Measurements from ENCODE around the gene FRMD4A. TPM values are rescaled to one million over a fixed set of nuclear protein-coding genes. Genes with fewer than 3 reads are reported as not detected.

FRMD4A gene
- total RNA-seq, 2 donors from 2014 or later, result 22.3 to 22.4 TPM

- H3K9ac ChIP-seq (ENCODE audit: extremely low read depth, low read length, poor library complexity, severe bottlenecking), result no peak overlapping the region
- Mint-ChIP-seq H3K9me3 (no peaks in the 10 kb centered on the region), H3K4me3 (no peak overlapping the region), H3K4me1 (no peaks in the 10 kb centered on the region), H3K27me3 (ENCODE audit: insufficient read depth) (no peaks in the 10 kb centered on the region), H3K27ac (no peak overlapping the region), H3K36me3 (ENCODE audit: low read depth) (no peaks in the 10 kb centered on the region)
- H3K9me3 ChIP-seq (ENCODE audit: control insufficient read depth, low read length), result no peaks in the 10 kb centered on the region
- DNase-seq, result no peak
- H3K36me3 ChIP-seq (ENCODE audit: control insufficient read depth, insufficient read depth, low read length), result no peaks in the 10 kb centered on the region
- no peak for TF ChIP-seq CTCF (conservative IDR thresholded peaks at IDR 0.05)
- H3K4me1 ChIP-seq (ENCODE audit: control insufficient read depth, insufficient read depth, low read length), result no peaks in the 10 kb centered on the region
- no peak overlapping the region for H3K27ac ChIP-seq (ENCODE audit: low read depth, low read length)
- no peaks in the 10 kb centered on the region for H3K27me3 ChIP-seq (ENCODE audit: control insufficient read depth, insufficient read depth, low read length, poor library complexity, severe bottlenecking)
- 94 to 98% methylated on average over 6 to 7 of the region's 7 CpGs for WGBS, 2 experiments (ENCODE audit: insufficient coverage in 1 of 2, insufficient read length in 1 of 2)
- no peak overlapping the region for H3K4me3 ChIP-seq (ENCODE audit: low read length)
Measured at GRCh38 chr10:13743963-13744362, 586.8 kb downstream of the FRMD4A start.

DNA sequence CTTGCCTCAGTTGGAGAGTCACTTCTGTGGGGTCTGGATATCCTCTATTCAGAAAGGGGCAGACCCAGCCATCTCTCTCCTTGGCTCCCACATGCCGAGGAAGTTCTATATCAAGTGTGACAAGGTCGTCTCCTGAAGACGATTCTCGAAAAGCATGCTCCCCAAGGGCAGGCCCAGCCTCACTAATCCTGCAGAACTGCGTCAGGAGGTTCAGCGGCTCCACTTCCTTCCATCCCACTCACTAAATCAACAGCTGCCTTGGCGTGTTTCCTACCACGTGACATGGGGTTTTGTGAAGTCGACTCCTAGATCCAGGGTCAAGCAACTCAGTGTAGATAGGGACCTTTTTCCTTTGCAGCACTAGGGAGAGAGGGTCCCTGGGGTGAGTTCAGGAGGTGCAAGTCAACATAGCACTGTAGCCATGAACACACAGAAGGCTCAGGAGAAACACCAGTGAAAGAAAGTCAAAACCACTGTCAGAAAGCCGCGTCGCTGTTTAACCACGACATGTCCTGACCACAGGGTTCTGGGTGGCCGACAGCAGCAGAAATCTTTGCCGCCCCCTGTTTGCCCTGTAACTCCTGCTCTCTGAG is 587.5 kb downstream of the FRMD4A start:
- H3K27me3 Mint-ChIP-seq (ENCODE audit: insufficient read depth), result no peaks in the 10 kb centered on the region
- Histone ChIP-seq H3K9me3 (ENCODE audit: control insufficient read depth, low read length) (no peaks in the 10 kb centered on the region), H3K4me1 (ENCODE audit: control insufficient read depth, insufficient read depth, low read length) (no peaks in the 10 kb centered on the region), H3K27me3 (ENCODE audit: control insufficient read depth, insufficient read depth, low read length, poor library complexity, severe bottlenecking) (no peaks in the 10 kb centered on the region), H3K27ac (ENCODE audit: low read depth, low read length) (no peak overlapping the region), H3K9ac (ENCODE audit: extremely low read depth, low read length, poor library complexity, severe bottlenecking) (no peak overlapping the region), H3K4me3 (ENCODE audit: low read length) (no peak overlapping the region), H3K36me3 (ENCODE audit: control insufficient read depth, insufficient read depth, low read length) (no peaks in the 10 kb centered on the region)
- H3K27ac Mint-ChIP-seq, result no peak overlapping the region
- H3K36me3 Mint-ChIP-seq (ENCODE audit: low read depth), result no peaks in the 10 kb centered on the region
- no peak for DNase-seq
- H3K4me1 Mint-ChIP-seq, result no peaks in the 10 kb centered on the region
- no peaks in the 10 kb centered on the region for H3K9me3 Mint-ChIP-seq
- 89 to 97% methylated on average over 6 to 15 of the region's 15 CpGs for WGBS, 2 experiments (ENCODE audit: insufficient coverage in 1 of 2, insufficient read length in 1 of 2)
- no peak for TF ChIP-seq CTCF (conservative IDR thresholded peaks at IDR 0.05)
- H3K4me3 Mint-ChIP-seq, result no peak overlapping the region

- no peak for DNase-seq
- Histone ChIP-seq H3K27me3 (ENCODE audit: control insufficient read depth, insufficient read depth, low read length, poor library complexity, severe bottlenecking) (no peaks in the 10 kb centered on the region), H3K9ac (ENCODE audit: extremely low read depth, low read length, poor library complexity, severe bottlenecking) (no peak overlapping the region), H3K4me3 (ENCODE audit: low read length) (no peak overlapping the region), H3K4me1 (ENCODE audit: control insufficient read depth, insufficient read depth, low read length) (no peaks in the 10 kb centered on the region), H3K27ac (ENCODE audit: low read depth, low read length) (no peak overlapping the region), H3K36me3 (ENCODE audit: control insufficient read depth, insufficient read depth, low read length) (no peaks in the 10 kb centered on the region), H3K9me3 (ENCODE audit: control insufficient read depth, low read length) (no peaks in the 10 kb centered on the region)
- H3K36me3 Mint-ChIP-seq (ENCODE audit: low read depth), result no peaks in the 10 kb centered on the region
- no peak for TF ChIP-seq CTCF (conservative IDR thresholded peaks at IDR 0.05)
- no peaks in the 10 kb centered on the region for H3K27me3 Mint-ChIP-seq (ENCODE audit: insufficient read depth)
- no peak overlapping the region for H3K4me3 Mint-ChIP-seq
- no peak overlapping the region for H3K27ac Mint-ChIP-seq
- 94 to 96% methylated on average over 2 to 5 of the region's 5 CpGs for WGBS, 2 experiments (ENCODE audit: insufficient coverage in 1 of 2, insufficient read length in 1 of 2)
- no peaks in the 10 kb centered on the region for H3K9me3 Mint-ChIP-seq
- H3K4me1 Mint-ChIP-seq, result peaks cover 6% of the 10 kb centered on the region
Measured at GRCh38 chr10:13741438-13741837, 589.3 kb downstream of the FRMD4A start.

Measured in endodermal cell (in vitro differentiated cells).